HG03520 (cell line): Measurements from ENCODE around the gene BDKRB2.

ENCODE experiments used
- ATAC-seq: cut with Tn5 transposase; IDR thresholded peaks from one replicate; pipeline ENCODE4 v1.9.1; 2021; ENCODE audit warnings: mild to moderate bottlenecking, moderate library complexity; ENCODE audit not compliant: unreplicated experiment

Gene BDKRB2

GRCh38 chr14:96197969-96198368 lies 6.7 kb upstream of the BDKRB2 start:
- ATAC-seq, result no peak

- no peak for ATAC-seq
Measured at GRCh38 chr14:96198430-96199130, 6.1 kb upstream of the BDKRB2 start.

GRCh38 chr14:96201157-96201556 lies 3.5 kb upstream of the BDKRB2 start:
- ATAC-seq, result no peak

GRCh38 chr14:96201965-96202364 lies 2.7 kb upstream of the BDKRB2 start:
- no peak for ATAC-seq

GRCh38 chr14:96202441-96203094 lies 2.1 kb upstream of the BDKRB2 start:
- ATAC-seq, result no peak

- no peak for ATAC-seq
Measured at GRCh38 chr14:96203116-96203515, 1.5 kb upstream of the BDKRB2 start.

- ATAC-seq, result no peak
Measured at GRCh38 chr14:96203635-96204034, 1.0 kb upstream of the BDKRB2 start.

GRCh38 chr14:96205059-96205977 lies 679 bp downstream of the BDKRB2 start:
- ATAC-seq, result no peak

- ATAC-seq, result no peak
Measured at GRCh38 chr14:96205978-96206360, 1.3 kb downstream of the BDKRB2 start.

- ATAC-seq, result no peak
Measured at GRCh38 chr14:96206461-96206860, 1.8 kb downstream of the BDKRB2 start.

- no peak for ATAC-seq
Measured at GRCh38 chr14:96207686-96208085, 3.0 kb downstream of the BDKRB2 start.

- ATAC-seq, result no peak
Measured at GRCh38 chr14:96208739-96209138, 4.1 kb downstream of the BDKRB2 start.

GRCh38 chr14:96212140-96212539 lies 7.5 kb downstream of the BDKRB2 start:
- ATAC-seq, result no peak

- no peak for ATAC-seq
Measured at GRCh38 chr14:96212896-96213295, 8.3 kb downstream of the BDKRB2 start.

GRCh38 chr14:96213871-96214465 lies 9.3 kb downstream of the BDKRB2 start:
- no peak for ATAC-seq

GRCh38 chr14:96214793-96215192 lies 10.2 kb downstream of the BDKRB2 start:
- no peak for ATAC-seq

- ATAC-seq, result no peak
Measured at GRCh38 chr14:96215452-96216244, 11.0 kb downstream of the BDKRB2 start.

GRCh38 chr14:96216627-96217026 lies 12.0 kb downstream of the BDKRB2 start:
- ATAC-seq, result no peak

GRCh38 chr14:96217376-96217913 lies 12.8 kb downstream of the BDKRB2 start:
- no peak for ATAC-seq

- no peak for ATAC-seq
Measured at GRCh38 chr14:96221109-96221650, 16.5 kb downstream of the BDKRB2 start.
